ENCODE data around the gene SH3RF3. TPM values are rescaled to one million over a fixed set of nuclear protein-coding genes. Genes with fewer than 3 reads are reported as not detected.

The SH3RF3 gene
- total RNA-seq, 2 donors from 2014 or later: 1.3 to 5.6 TPM

DNA sequence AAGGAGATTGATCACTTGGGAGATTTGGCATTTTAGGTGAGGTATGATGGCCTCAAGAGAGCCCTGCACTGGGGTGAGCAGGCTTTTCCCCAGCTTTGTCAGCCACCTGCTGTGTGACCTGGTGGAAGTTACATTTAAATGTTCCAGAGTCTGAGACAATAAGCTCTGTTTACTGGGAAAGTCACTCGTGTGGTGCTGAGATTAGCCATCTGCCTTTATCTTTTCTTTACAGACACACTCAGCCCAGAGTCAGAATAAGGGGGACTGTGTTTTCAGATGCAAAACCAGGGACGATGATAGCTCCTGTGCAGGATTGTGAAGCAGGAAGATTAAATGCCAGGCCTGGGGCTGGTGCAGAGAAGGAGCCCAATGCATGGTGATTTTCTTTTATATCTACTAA is 47.9 kb downstream of the SH3RF3 start:
- intact Hi-C loops (cut with DNase I): no loop called here
- WGBS, 2 donors: 31 to 37% methylated on average over 2 of the region's 2 CpGs
- no peak overlapping the region for H3K27ac ChIP-seq

DNA sequence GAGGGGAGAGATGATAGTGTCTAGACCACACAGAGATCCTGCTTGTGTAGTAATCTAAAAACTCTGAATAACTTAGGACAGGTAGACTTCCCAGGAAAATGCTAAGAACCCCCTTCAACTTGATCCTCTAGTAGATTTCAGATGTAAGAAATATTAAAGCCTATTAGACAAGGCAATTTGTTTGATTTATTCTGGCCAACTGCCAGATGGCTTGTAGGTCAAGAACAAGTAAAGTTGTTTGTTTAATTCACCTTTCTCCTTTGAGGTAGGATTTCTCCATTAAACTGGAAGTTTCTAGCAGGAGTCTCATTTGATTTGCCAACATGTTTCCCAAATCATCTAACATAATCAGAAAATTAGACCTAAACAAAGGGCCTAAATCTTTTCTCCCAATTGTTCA is 48.6 kb downstream of the SH3RF3 start:
- intact Hi-C loops (cut with DNase I): no loop called here
- ATAC-seq: no peak
- H3K4me1 ChIP-seq: peaks cover 13% of the 10 kb centered on the region
- no peaks in the 10 kb centered on the region for H3K9me3 ChIP-seq
- no peaks in the 10 kb centered on the region for H3K36me3 ChIP-seq (replicated peaks in 1 of 2; ENCODE audit: insufficient read depth in 1 of 2, low read depth in 2 of 2)
- TF ChIP-seq, protein P1, sequence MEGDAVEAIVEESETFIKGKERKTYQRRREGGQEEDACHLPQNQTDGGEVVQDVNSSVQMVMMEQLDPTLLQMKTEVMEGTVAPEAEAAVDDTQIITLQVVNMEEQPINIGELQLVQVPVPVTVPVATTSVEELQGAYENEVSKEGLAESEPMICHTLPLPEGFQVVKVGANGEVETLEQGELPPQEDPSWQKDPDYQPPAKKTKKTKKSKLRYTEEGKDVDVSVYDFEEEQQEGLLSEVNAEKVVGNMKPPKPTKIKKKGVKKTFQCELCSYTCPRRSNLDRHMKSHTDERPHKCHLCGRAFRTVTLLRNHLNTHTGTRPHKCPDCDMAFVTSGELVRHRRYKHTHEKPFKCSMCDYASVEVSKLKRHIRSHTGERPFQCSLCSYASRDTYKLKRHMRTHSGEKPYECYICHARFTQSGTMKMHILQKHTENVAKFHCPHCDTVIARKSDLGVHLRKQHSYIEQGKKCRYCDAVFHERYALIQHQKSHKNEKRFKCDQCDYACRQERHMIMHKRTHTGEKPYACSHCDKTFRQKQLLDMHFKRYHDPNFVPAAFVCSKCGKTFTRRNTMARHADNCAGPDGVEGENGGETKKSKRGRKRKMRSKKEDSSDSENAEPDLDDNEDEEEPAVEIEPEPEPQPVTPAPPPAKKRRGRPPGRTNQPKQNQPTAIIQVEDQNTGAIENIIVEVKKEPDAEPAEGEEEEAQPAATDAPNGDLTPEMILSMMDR (IDR thresholded peaks at IDR 0.05): no peak
- no peak for TF ChIP-seq POLR2A (IDR thresholded peaks at IDR 0.05)
- H3K27ac ChIP-seq: no peak overlapping the region
- H3K4me3 ChIP-seq: no peak overlapping the region
- H3K27me3 ChIP-seq: no peaks in the 10 kb centered on the region
- DNase-seq: no peak

More for the DNA sequence above, 47.9 kb downstream of the SH3RF3 start:
- DNase-seq (no peak), ATAC-seq (no peak)
- Histone ChIP-seq H3K4me3 (no peak overlapping the region), H3K36me3 (replicated peaks in 1 of 2; ENCODE audit: insufficient read depth in 1 of 2, low read depth in 2 of 2) (no peaks in the 10 kb centered on the region), H3K27me3 (no peaks in the 10 kb centered on the region), H3K9me3 (no peaks in the 10 kb centered on the region), H3K4me1 (peaks cover 13% of the 10 kb centered on the region)
- TF ChIP-seq, protein P1 (IDR thresholded peaks at IDR 0.05): no peak
- no peak for TF ChIP-seq POLR2A (IDR thresholded peaks at IDR 0.05)

DNA sequence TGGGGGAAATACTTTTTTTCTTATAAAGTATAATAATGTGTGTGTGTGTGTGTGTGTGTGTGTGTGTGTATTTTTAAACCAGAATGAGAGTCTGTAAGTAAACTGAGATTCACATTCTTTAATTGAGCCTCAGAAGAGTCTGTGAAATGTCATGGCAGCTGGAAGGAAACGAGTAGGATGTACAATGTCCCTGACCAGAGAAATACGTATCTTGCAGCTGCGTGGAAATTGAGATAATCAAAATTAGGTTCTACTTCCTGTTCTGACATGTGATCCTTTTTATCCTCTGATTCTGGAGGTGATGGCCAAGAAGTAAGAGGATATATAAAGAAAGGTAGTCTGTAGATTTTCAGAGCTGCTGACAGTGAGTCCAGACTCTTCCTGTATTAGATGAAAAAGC is 50.0 kb downstream of the SH3RF3 start:
- ATAC-seq (no peak), DNase-seq (no peak)
- no peak overlapping the region for H3K4me3 ChIP-seq
- 67 to 72% methylated on average over 3 of the region's 3 CpGs for WGBS, 2 donors
- H3K4me1 ChIP-seq: peaks cover 13% of the 10 kb centered on the region
- no peaks in the 10 kb centered on the region for H3K27me3 ChIP-seq
- intact Hi-C loops (cut with DNase I): no loop called here
- H3K27ac ChIP-seq: no peak overlapping the region
- TF ChIP-seq, protein P1 (IDR thresholded peaks at IDR 0.05): no peak
- no peak for TF ChIP-seq POLR2A (IDR thresholded peaks at IDR 0.05)
- no peaks in the 10 kb centered on the region for H3K36me3 ChIP-seq (replicated peaks in 1 of 2; ENCODE audit: insufficient read depth in 1 of 2, low read depth in 2 of 2)
- no peaks in the 10 kb centered on the region for H3K9me3 ChIP-seq

DNA sequence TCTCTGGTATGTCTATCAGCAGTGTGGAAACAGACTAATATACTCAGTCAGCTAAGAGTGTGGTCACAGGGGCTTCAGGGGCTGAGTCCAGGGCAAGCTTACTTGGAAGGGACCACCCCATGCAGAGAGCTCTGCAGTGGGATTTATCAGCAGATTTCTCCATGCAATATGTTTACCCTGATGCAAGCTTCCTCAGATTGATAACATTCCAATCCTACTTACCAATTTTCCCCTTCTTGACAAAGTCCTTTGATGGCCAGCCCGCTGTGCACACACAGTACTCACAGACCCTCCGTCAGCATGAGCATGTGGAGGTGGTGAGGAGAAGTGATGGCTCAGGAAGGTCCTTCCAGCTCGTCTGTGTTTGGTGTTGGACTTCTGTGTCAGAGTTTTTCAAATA is 51.8 kb downstream of the SH3RF3 start:
- ATAC-seq (no peak), DNase-seq (no peak)
- Histone ChIP-seq H3K4me3 (no peak overlapping the region), H3K36me3 (replicated peaks in 1 of 2; ENCODE audit: insufficient read depth in 1 of 2, low read depth in 2 of 2) (no peaks in the 10 kb centered on the region), H3K4me1 (peaks cover 18% of the 10 kb centered on the region), H3K9me3 (no peaks in the 10 kb centered on the region), H3K27me3 (no peaks in the 10 kb centered on the region), H3K27ac (no peak overlapping the region)
- TF ChIP-seq POLR2A (IDR thresholded peaks at IDR 0.05): no peak
- TF ChIP-seq, protein P1 (IDR thresholded peaks at IDR 0.05): no peak
- intact Hi-C loops (cut with DNase I): no loop called here
- WGBS, 2 donors: 78 to 97% methylated on average over 3 of the region's 3 CpGs

DNA sequence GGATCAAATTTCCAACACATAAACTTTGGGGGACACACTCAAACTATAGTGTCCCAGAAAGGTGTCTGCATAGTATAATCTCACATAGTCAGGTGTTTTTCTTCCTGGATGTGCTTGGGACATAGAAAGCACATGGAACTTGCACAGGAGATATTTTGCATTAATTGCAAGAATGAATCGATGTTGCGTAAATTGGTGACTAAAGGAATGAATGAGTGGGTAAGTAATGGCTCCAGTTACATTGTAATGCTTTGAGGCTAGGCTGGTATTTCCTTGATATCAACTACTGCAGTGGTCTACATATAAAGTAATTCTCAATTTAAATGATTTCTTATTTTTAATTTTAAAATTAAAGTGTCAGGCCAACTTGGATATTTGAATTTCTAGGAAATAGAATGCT is 53.4 kb downstream of the SH3RF3 start:
- 99 to 100% methylated on average over 2 of the region's 2 CpGs for WGBS, 2 donors
- Histone ChIP-seq H3K4me1 (peaks cover 17% of the 10 kb centered on the region), H3K27ac (no peak overlapping the region), H3K36me3 (replicated peaks in 1 of 2; ENCODE audit: insufficient read depth in 1 of 2, low read depth in 2 of 2) (no peaks in the 10 kb centered on the region), H3K27me3 (no peaks in the 10 kb centered on the region), H3K4me3 (no peak overlapping the region), H3K9me3 (no peaks in the 10 kb centered on the region)
- DNase-seq (no peak), ATAC-seq (no peak)
- intact Hi-C loops (cut with DNase I): no loop called here
- no peak for TF ChIP-seq POLR2A (IDR thresholded peaks at IDR 0.05)
- TF ChIP-seq, protein P1 (IDR thresholded peaks at IDR 0.05): no peak
